OCI-M1 (cell line): ENCODE data around the gene HCRTR2.

Experiments
- DNase-seq: peaks from one replicate; lab custom pipeline; 2025; lab: John Stamatoyannopoulos, UW

The HCRTR2 gene

DNA sequence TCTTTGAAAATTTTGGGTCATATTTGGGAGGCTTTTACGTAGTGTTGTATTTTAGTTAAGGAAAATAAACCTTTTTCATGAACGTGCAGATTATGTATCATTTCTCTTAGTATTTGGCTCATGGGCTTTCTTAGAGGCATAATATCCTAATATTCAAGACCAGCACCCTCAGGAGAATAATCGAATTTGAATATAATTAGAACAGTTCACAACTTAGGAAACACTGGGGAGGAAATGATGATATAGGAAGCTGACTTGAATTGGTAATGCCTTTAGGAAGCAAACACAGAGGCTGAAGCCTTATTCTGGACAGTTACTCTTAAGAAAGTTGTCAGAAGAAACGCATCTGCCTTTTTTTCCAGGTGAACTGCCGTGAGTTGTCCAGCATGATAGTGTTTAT is 152.9 kb downstream of the HCRTR2 start, which contains the start of gene GFRAL:
Gene GFRAL (plus strand): TSS at position 301 of the 400 bp plus-strand sequence. CDS start 86 bp downstream, at position 387.
- no peak for DNase-seq
